ENCODE results near the gene SEMA4D.

The SEMA4D gene

GRCh38 chr9:89439571-89439970 is 58.3 kb downstream of the SEMA4D start:
- peaks cover 84% of the 10 kb centered on the region for H3K36me3 ChIP-seq (ENCODE audit: insufficient read depth, low read length)
- no peak overlapping the region for H3K27ac ChIP-seq (ENCODE audit: low read length)
- no peak overlapping the region for H3K4me3 ChIP-seq (ENCODE audit: low read depth in 1 of 2, low read length in 2 of 2)
- peaks cover 92% of the 10 kb centered on the region for H4K20me1 ChIP-seq (ENCODE audit: insufficient read depth, low read length)
- H3K79me2 ChIP-seq (ENCODE audit: insufficient read depth, low read length) = peaks cover 97% of the 10 kb centered on the region
- H3K4me1 ChIP-seq (ENCODE audit: insufficient read depth, low read length) = no peaks in the 10 kb centered on the region
- H2AFZ ChIP-seq (ENCODE audit: low read depth, low read length) = no peak overlapping the region
- no peaks in the 10 kb centered on the region for H3K9me3 ChIP-seq (ENCODE audit: insufficient read depth, low read length, severe bottlenecking)
- H3K4me2 ChIP-seq (ENCODE audit: insufficient read depth, low read length) = no peak overlapping the region
- no peak for ATAC-seq (ENCODE audit: insufficient read depth, low read depth)
- no peak overlapping the region for H3K9ac ChIP-seq (ENCODE audit: low read depth, low read length)
- no peaks in the 10 kb centered on the region for H3K27me3 ChIP-seq (ENCODE audit: insufficient read depth, low read length, poor library complexity)
- no peak for TF ChIP-seq EZH2 (IDR thresholded peaks at IDR 0.05; ENCODE audit: borderline replicate concordance, low read depth, low read length, severe bottlenecking)
- TF ChIP-seq, protein P1, sequence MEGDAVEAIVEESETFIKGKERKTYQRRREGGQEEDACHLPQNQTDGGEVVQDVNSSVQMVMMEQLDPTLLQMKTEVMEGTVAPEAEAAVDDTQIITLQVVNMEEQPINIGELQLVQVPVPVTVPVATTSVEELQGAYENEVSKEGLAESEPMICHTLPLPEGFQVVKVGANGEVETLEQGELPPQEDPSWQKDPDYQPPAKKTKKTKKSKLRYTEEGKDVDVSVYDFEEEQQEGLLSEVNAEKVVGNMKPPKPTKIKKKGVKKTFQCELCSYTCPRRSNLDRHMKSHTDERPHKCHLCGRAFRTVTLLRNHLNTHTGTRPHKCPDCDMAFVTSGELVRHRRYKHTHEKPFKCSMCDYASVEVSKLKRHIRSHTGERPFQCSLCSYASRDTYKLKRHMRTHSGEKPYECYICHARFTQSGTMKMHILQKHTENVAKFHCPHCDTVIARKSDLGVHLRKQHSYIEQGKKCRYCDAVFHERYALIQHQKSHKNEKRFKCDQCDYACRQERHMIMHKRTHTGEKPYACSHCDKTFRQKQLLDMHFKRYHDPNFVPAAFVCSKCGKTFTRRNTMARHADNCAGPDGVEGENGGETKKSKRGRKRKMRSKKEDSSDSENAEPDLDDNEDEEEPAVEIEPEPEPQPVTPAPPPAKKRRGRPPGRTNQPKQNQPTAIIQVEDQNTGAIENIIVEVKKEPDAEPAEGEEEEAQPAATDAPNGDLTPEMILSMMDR (IDR thresholded peaks at IDR 0.05; ENCODE audit: borderline replicate concordance, extremely low read depth, low read length, poor library complexity, severe bottlenecking) = no peak
- DNase-seq = no peak

GRCh38 chr9:89438194-89438593 is 59.7 kb downstream of the SEMA4D start:
- Histone ChIP-seq H3K4me1 (ENCODE audit: insufficient read depth, low read length) (no peaks in the 10 kb centered on the region), H3K27ac (ENCODE audit: low read length) (no peak overlapping the region), H2AFZ (ENCODE audit: low read depth, low read length) (no peak overlapping the region), H3K36me3 (ENCODE audit: insufficient read depth, low read length) (peaks cover 84% of the 10 kb centered on the region), H3K4me2 (ENCODE audit: insufficient read depth, low read length) (no peak overlapping the region), H3K9me3 (ENCODE audit: insufficient read depth, low read length, severe bottlenecking) (no peaks in the 10 kb centered on the region), H3K27me3 (ENCODE audit: insufficient read depth, low read length, poor library complexity) (no peaks in the 10 kb centered on the region), H4K20me1 (ENCODE audit: insufficient read depth, low read length) (peaks cover 93% of the 10 kb centered on the region), H3K9ac (ENCODE audit: low read depth, low read length) (no peak overlapping the region), H3K4me3 (ENCODE audit: low read depth in 1 of 2, low read length in 2 of 2) (no peak overlapping the region), H3K79me2 (ENCODE audit: insufficient read depth, low read length) (peaks cover 97% of the 10 kb centered on the region)
- TF ChIP-seq, protein P1 (IDR thresholded peaks at IDR 0.05; ENCODE audit: borderline replicate concordance, extremely low read depth, low read length, poor library complexity, severe bottlenecking) = no peak
- TF ChIP-seq EZH2 (IDR thresholded peaks at IDR 0.05; ENCODE audit: borderline replicate concordance, low read depth, low read length, severe bottlenecking) = no peak
- DNase-seq = no peak
- ATAC-seq (ENCODE audit: insufficient read depth, low read depth) = no peak

DNA sequence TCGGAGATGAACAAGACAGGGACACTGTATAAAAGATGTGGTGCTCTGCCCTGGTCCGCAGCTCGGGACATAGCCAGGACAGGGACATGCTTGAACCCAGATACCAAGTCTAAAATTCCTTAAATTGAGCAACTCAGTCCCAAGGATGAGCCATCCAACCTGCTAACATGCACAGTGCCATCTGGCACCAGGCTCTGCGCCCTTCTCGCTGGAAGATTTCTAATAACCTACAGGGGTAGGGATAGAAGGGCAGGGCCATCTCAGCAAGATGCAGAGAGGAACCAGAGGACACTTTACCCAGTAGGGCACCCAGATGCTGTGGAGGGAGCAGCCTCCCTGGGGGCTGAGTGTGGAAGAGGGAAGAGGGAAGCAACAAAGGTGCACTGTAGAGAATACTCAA is 60.1 kb downstream of the SEMA4D start:
- Histone ChIP-seq H3K27me3 (ENCODE audit: insufficient read depth, low read length, poor library complexity) (no peaks in the 10 kb centered on the region), H3K36me3 (ENCODE audit: insufficient read depth, low read length) (peaks cover 84% of the 10 kb centered on the region), H3K79me2 (ENCODE audit: insufficient read depth, low read length) (peaks cover 97% of the 10 kb centered on the region), H2AFZ (ENCODE audit: low read depth, low read length) (no peak overlapping the region), H3K4me2 (ENCODE audit: insufficient read depth, low read length) (no peak overlapping the region), H3K4me1 (ENCODE audit: insufficient read depth, low read length) (no peaks in the 10 kb centered on the region), H3K9me3 (ENCODE audit: insufficient read depth, low read length, severe bottlenecking) (no peaks in the 10 kb centered on the region), H3K4me3 (ENCODE audit: low read depth in 1 of 2, low read length in 2 of 2) (no peak overlapping the region), H4K20me1 (ENCODE audit: insufficient read depth, low read length) (peaks cover 93% of the 10 kb centered on the region), H3K9ac (ENCODE audit: low read depth, low read length) (no peak overlapping the region), H3K27ac (ENCODE audit: low read length) (no peak overlapping the region)
- no peak for DNase-seq
- ATAC-seq (ENCODE audit: insufficient read depth, low read depth) = no peak
- no peak for TF ChIP-seq EZH2 (IDR thresholded peaks at IDR 0.05; ENCODE audit: borderline replicate concordance, low read depth, low read length, severe bottlenecking)
- TF ChIP-seq, protein P1 (IDR thresholded peaks at IDR 0.05; ENCODE audit: borderline replicate concordance, extremely low read depth, low read length, poor library complexity, severe bottlenecking) = no peak
